HepG2 (cell line): ENCODE results near the gene KMT2B. TPM values are rescaled to one million over a fixed set of nuclear protein-coding genes. Genes with fewer than 3 reads are reported as not detected.

Experiments used
- BRD4 ChIP-seq: sonication (generic); formaldehyde crosslinking; IDR thresholded peaks from 2 replicates; pipeline ENCODE4 v1.4.0; 2020; ENCODE audit warnings: missing genetic modification reagents
- GATAD1 ChIP-seq: IDR thresholded peaks from 2 replicates; pipeline ENCODE4 v1.6.1; 2016; ENCODE audit warnings: missing genetic modification reagents, missing compliant biosample characterization
- HDAC1 ChIP-seq: sonication (generic); formaldehyde crosslinking; IDR thresholded peaks from 2 replicates; pipeline ENCODE4 v1.5.1; 2020; ENCODE audit warnings: mild to moderate bottlenecking, missing genetic modification reagents
- KAT7 ChIP-seq: IDR thresholded peaks from 2 replicates; pipeline ENCODE4 v1.6.1; 2018; ENCODE audit warnings: borderline replicate concordance, missing compliant biosample characterization
- KAT8 ChIP-seq: IDR thresholded peaks from 2 replicates; pipeline ENCODE4 v1.6.1; 2016; ENCODE audit warnings: missing genetic modification reagents, missing compliant biosample characterization
- MTA1 ChIP-seq: sonication (generic); formaldehyde crosslinking; IDR thresholded peaks from 2 replicates; pipeline ENCODE4 v1.4.0; 2020; ENCODE audit warnings: missing genetic modification reagents, mild to moderate bottlenecking, borderline replicate concordance
- NR2F2 ChIP-seq: IDR thresholded peaks from 2 replicates; pipeline ENCODE4 v1.6.1; 2012; ENCODE audit warnings: low read depth, inconsistent platforms, borderline replicate concordance
- RARA ChIP-seq: IDR thresholded peaks from 2 replicates; pipeline ENCODE4 v1.6.1; 2016; ENCODE audit warnings: missing genetic modification reagents, missing compliant biosample characterization
- SAP130 ChIP-seq: IDR thresholded peaks from 2 replicates; pipeline ENCODE4 v1.6.1; 2016; ENCODE audit warnings: low read depth
- SP1 ChIP-seq, 2 experiments: fragments of 450-650 bp in 1 of 2; sonication (generic) in 1 of 2; formaldehyde crosslinking in 1 of 2; IDR thresholded peaks; 2 replicates each; pipeline versions ENCODE4 v1.4.0 to v1.6.1; 2016 to 2020; ENCODE audit warnings: missing genetic modification reagents in 1 of 2
- ZBTB38 ChIP-seq: sonication (generic); formaldehyde crosslinking; IDR thresholded peaks from 2 replicates; pipeline ENCODE4 v1.5.1; 2020; ENCODE audit warnings: mild to moderate bottlenecking, missing genetic modification reagents
- ZFP41 ChIP-seq: sonication (generic); formaldehyde crosslinking; IDR thresholded peaks from 2 replicates; pipeline ENCODE4 v1.4.0; 2020; ENCODE audit warnings: mild to moderate bottlenecking, missing genetic modification reagents, borderline replicate concordance
- ZMYM3 ChIP-seq: sonication (generic); formaldehyde crosslinking; IDR thresholded peaks from 2 replicates; pipeline ENCODE4 v1.5.1; 2020; ENCODE audit warnings: mild to moderate bottlenecking, missing genetic modification reagents
- ZNF350 ChIP-seq: sonication (generic); formaldehyde crosslinking; IDR thresholded peaks from 2 replicates; pipeline ENCODE4 v1.4.0; 2020; ENCODE audit warnings: mild to moderate bottlenecking, low read depth, missing genetic modification reagents, borderline replicate concordance
- ZNF83 ChIP-seq: sonication (generic); formaldehyde crosslinking; IDR thresholded peaks from 2 replicates; pipeline ENCODE4 v1.4.0; 2020; ENCODE audit warnings: missing genetic modification reagents, mild to moderate bottlenecking, borderline replicate concordance
- polyA plus RNA-seq, 8 experiments: library from polyadenylated mRNA; depleted of rRNA in 3 of 8; stranded (reverse) in 7 of 8; unstranded in 1 of 8; fragments of >200 nt; fragmentation: Illumina TruSeq in 4 of 8; extraction: Trizol in 4 of 8; gene quantifications; 2 replicates each; pipeline versions ENCODE4 v1.2.1 to v1.2.3, GENCODE V29; 2011 to 2016; ENCODE audit warnings: low read depth in 4 of 8, missing spikeins in 1 of 8, mixed read lengths in 1 of 8; ENCODE audit not compliant: insufficient read depth in 1 of 8
- total RNA-seq, 5 experiments: library from RNA; depleted of rRNA; stranded (reverse); fragments of >200 nt; fragmentation: Illumina TruSeq; extraction: Trizol; gene quantifications; 2 replicates each; pipeline ENCODE4 v1.2.3, GENCODE V29; 2016; ENCODE audit warnings: low read depth in 1 of 5
- TF ChIP-seq, protein P1 (sequence below): sonication (generic); formaldehyde crosslinking; IDR thresholded peaks from 2 replicates; pipeline ENCODE4 v1.4.0; 2020; ENCODE audit warnings: mild to moderate bottlenecking, missing genetic modification reagents, borderline replicate concordance
- TF ChIP-seq, protein P2 (sequence below): sonication (generic); formaldehyde crosslinking; conservative IDR thresholded peaks from 2 replicates; pipeline ENCODE4 v1.4.0; 2020; ENCODE audit warnings: missing genetic modification reagents
- TF ChIP-seq, protein P3 (sequence below): sonication (generic); formaldehyde crosslinking; IDR thresholded peaks from 2 replicates; pipeline ENCODE4 v1.9.0; 2021; ENCODE audit warnings: missing genetic modification reagents, borderline replicate concordance
- TF ChIP-seq, protein P4 (sequence below): sonication (generic); formaldehyde crosslinking; IDR thresholded peaks from 2 replicates; pipeline ENCODE4 v1.8.1; 2023; ENCODE audit warnings: missing genetic modification reagents, mild to moderate bottlenecking, borderline replicate concordance
- TF ChIP-seq, protein P5 (sequence below): sonication (generic); formaldehyde crosslinking; IDR thresholded peaks from 2 replicates; pipeline ENCODE4 v1.4.0; 2020; ENCODE audit warnings: missing genetic modification reagents

The KMT2B gene
- total and polyA plus RNA-seq, 2 of the 13 experiments (the other 11 are each of a cell fraction or from before 2014, with no cell fraction given): 6.2 to 16.9 TPM

DNA sequence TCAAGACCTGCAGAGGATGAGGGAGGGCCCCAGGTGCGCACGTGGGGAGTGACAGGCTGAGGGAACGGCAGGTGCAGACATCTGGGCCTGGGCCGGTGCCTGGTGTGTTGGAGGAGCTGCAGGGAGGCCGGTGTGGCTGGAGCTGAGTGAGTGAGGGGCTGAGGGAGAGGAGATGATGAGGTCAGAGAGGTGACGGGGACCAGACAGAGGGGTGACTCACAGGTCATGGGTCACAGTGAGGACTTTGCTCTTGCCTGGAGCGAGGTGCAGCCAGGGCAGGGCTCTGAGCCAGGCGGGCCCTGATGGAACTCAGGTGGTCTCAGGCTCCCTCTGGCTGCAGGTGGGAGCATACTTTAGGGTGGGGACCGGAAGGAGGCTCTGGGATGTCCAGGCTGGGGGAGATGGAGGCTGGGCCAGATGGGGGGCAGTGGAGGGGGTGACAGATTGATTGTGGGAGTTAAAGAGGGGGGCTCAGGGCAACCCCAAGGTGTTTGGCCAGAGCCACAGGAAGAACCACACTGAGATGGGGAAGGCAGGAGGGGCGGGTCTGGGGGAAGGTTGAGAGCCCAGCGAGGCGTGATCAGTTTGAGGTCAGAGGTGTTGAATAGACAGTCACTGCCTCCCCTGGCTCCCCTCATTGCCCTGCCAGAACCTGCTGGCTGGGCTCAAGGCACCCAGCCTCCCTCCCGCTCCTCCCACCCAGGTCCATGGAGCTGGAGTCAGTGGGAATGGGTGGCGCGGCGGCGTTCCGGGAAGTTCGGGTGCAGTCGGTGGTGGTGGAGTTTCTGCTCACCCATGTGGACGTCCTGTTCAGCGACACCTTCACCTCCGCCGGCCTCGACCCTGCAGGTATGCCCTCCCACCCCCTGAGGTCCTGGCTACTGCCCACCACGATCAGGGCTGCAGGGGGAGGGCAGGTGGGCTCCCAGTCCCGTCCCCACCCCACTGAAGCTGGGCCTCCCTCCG, 65.9 kb downstream of the KMT2B start (continued):
- TF ChIP-seq, protein P1, sequence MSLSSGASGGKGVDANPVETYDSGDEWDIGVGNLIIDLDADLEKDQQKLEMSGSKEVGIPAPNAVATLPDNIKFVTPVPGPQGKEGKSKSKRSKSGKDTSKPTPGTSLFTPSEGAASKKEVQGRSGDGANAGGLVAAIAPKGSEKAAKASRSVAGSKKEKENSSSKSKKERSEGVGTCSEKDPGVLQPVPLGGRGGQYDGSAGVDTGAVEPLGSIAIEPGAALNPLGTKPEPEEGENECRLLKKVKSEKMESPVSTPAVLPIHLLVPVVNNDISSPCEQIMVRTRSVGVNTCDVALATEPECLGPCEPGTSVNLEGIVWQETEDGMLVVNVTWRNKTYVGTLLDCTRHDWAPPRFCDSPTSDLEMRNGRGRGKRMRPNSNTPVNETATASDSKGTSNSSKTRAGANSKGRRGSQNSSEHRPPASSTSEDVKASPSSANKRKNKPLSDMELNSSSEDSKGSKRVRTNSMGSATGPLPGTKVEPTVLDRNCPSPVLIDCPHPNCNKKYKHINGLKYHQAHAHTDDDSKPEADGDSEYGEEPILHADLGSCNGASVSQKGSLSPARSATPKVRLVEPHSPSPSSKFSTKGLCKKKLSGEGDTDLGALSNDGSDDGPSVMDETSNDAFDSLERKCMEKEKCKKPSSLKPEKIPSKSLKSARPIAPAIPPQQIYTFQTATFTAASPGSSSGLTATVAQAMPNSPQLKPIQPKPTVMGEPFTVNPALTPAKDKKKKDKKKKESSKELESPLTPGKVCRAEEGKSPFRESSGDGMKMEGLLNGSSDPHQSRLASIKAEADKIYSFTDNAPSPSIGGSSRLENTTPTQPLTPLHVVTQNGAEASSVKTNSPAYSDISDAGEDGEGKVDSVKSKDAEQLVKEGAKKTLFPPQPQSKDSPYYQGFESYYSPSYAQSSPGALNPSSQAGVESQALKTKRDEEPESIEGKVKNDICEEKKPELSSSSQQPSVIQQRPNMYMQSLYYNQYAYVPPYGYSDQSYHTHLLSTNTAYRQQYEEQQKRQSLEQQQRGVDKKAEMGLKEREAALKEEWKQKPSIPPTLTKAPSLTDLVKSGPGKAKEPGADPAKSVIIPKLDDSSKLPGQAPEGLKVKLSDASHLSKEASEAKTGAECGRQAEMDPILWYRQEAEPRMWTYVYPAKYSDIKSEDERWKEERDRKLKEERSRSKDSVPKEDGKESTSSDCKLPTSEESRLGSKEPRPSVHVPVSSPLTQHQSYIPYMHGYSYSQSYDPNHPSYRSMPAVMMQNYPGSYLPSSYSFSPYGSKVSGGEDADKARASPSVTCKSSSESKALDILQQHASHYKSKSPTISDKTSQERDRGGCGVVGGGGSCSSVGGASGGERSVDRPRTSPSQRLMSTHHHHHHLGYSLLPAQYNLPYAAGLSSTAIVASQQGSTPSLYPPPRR (CRISPR knock-in tag): no peak
- TF ChIP-seq, protein P2, sequence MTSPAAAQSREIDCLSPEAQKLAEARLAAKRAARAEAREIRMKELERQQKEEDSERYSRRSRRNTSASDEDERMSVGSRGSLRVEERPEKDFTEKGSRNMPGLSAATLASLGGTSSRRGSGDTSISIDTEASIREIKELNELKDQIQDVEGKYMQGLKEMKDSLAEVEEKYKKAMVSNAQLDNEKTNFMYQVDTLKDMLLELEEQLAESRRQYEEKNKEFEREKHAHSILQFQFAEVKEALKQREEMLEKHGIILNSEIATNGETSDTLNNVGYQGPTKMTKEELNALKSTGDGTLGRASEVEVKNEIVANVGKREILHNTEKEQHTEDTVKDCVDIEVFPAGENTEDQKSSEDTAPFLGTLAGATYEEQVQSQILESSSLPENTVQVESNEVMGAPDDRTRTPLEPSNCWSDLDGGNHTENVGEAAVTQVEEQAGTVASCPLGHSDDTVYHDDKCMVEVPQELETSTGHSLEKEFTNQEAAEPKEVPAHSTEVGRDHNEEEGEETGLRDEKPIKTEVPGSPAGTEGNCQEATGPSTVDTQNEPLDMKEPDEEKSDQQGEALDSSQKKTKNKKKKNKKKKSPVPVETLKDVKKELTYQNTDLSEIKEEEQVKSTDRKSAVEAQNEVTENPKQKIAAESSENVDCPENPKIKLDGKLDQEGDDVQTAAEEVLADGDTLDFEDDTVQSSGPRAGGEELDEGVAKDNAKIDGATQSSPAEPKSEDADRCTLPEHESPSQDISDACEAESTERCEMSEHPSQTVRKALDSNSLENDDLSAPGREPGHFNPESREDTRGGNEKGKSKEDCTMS (CRISPR knock-in tag): no peak
- peak; percentile 40; the same call in 1 of the 2 replicates for TF ChIP-seq SAP130 (CRISPR knock-in tag)
- no peak for TF ChIP-seq GATAD1 (CRISPR knock-in tag)
- TF ChIP-seq, protein P3, sequence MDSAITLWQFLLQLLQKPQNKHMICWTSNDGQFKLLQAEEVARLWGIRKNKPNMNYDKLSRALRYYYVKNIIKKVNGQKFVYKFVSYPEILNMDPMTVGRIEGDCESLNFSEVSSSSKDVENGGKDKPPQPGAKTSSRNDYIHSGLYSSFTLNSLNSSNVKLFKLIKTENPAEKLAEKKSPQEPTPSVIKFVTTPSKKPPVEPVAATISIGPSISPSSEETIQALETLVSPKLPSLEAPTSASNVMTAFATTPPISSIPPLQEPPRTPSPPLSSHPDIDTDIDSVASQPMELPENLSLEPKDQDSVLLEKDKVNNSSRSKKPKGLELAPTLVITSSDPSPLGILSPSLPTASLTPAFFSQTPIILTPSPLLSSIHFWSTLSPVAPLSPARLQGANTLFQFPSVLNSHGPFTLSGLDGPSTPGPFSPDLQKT: no peak
- TF ChIP-seq, protein P4, sequence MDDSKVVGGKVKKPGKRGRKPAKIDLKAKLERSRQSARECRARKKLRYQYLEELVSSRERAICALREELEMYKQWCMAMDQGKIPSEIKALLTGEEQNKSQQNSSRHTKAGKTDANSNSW: no peak
- TF ChIP-seq ZFP41 (CRISPR knock-in tag): no peak
- peak; percentile 76 for TF ChIP-seq RARA (CRISPR knock-in tag)
- no peak for TF ChIP-seq ZMYM3
- no peak for TF ChIP-seq KAT8
- peak; percentile 41; the same call in 1 of the 2 replicates for TF ChIP-seq ZBTB38 (CRISPR knock-in tag)
- TF ChIP-seq ZNF83 (CRISPR knock-in tag): no peak
- TF ChIP-seq ZNF350 (CRISPR knock-in tag): no peak
- 0 out of 2 replicates have a peak, but pooled peaks have one; percentile 36 for TF ChIP-seq HDAC1 (CRISPR knock-in tag)
- 0 out of 2 replicates have a peak, but pooled peaks have one; percentile 35 for TF ChIP-seq MTA1
- TF ChIP-seq BRD4 (CRISPR knock-in tag): no peak
- TF ChIP-seq KAT7 (CRISPR knock-in tag): no peak
- peak; percentile 47; the same call in 1 of the 2 replicates for TF ChIP-seq NR2F2
- TF ChIP-seq, protein P5, sequence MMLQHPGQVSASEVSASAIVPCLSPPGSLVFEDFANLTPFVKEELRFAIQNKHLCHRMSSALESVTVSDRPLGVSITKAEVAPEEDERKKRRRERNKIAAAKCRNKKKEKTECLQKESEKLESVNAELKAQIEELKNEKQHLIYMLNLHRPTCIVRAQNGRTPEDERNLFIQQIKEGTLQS (CRISPR knock-in tag): peak; percentile 47; the same call in 1 of the 2 replicates
- no peak for TF ChIP-seq SP1 (IDR thresholded peaks at IDR 0.05)
- no peak for TF ChIP-seq SP1 (CRISPR knock-in tag; IDR thresholded peaks at IDR 0.05)
